IMR-90 (cell line): ENCODE measurements around the gene ATF1. TPM values are rescaled to one million over a fixed set of nuclear protein-coding genes. Genes with fewer than 3 reads are reported as not detected.

Experiments
- ATAC-seq: fragments of 200-7000 bp; cut with Tn5 transposase; 2 replicates; pipeline ENCODE4 v1.9.1; 2020; ENCODE audit warnings: low read depth, mild to moderate bottlenecking, moderate library complexity
- BruUV-seq: library from RNA; stranded (reverse); fragments of 400-500 nt; replicated peaks from 2 replicates; lab custom pipeline; 2021; lab: Mats Ljungman, UMichigan
- CTCF ChIA-PET: fragments of 300-600 bp; formaldehyde crosslinking; extraction: SDS; loops from one replicate; lab custom pipeline; 2021; ENCODE audit warnings: antibody characterized with exemption; lab: Yijun Ruan, JAX
- POLR2A ChIA-PET: fragments of 300-600 bp; sonication (Branson Sonifier 250); formaldehyde crosslinking; loops from one replicate; lab custom pipeline; 2022; ENCODE audit warnings: antibody characterized with exemption; ENCODE audit not compliant: unreplicated experiment; lab: Charles Lee
- DNase-seq: peaks from one replicate; pipeline ENCODE4 v3.0.0; 2013
- H2AFZ ChIP-seq: replicated peaks from 2 replicates; pipeline ENCODE3; 2013; ENCODE audit warnings: low read length, mild to moderate bottlenecking; ENCODE audit not compliant: poor library complexity
- H2AK5ac ChIP-seq: 2 replicates; pipeline ENCODE4 v1.6.1; 2013; ENCODE audit warnings: low read depth, low read length, inconsistent platforms
- H2AK9ac ChIP-seq: replicated peaks from 2 replicates; pipeline ENCODE3; 2013; ENCODE audit warnings: mild to moderate bottlenecking, low read depth, low read length, moderate library complexity; ENCODE audit not compliant: poor library complexity
- H2BK120ac ChIP-seq: 2 replicates; pipeline ENCODE4 v1.6.1; 2013; ENCODE audit warnings: low read depth, low read length, inconsistent platforms
- H2BK15ac ChIP-seq: 3 replicates; pipeline ENCODE4 v1.6.1; 2013; ENCODE audit warnings: low read depth, low read length, inconsistent platforms
- H2BK20ac ChIP-seq: 2 replicates; pipeline ENCODE4 v1.6.1; 2013; ENCODE audit warnings: low read depth, mild to moderate bottlenecking, inconsistent platforms, low read length, moderate library complexity
- H2BK5ac ChIP-seq: 2 replicates; pipeline ENCODE4 v1.6.1; 2013; ENCODE audit warnings: mild to moderate bottlenecking, low read depth, low read length, inconsistent platforms; ENCODE audit not compliant: poor library complexity, severe bottlenecking
- H3K14ac ChIP-seq: replicated peaks from 2 replicates; pipeline ENCODE4 v1.6.1; 2013; ENCODE audit warnings: low read depth, low read length, inconsistent platforms
- H3K18ac ChIP-seq: 2 replicates; pipeline ENCODE4 v1.6.1; 2013; ENCODE audit warnings: low read depth, low read length, control low read depth
- H3K23ac ChIP-seq: 2 replicates; pipeline ENCODE4 v1.6.1; 2013; ENCODE audit warnings: low read depth, low read length, inconsistent platforms
- H3K27ac ChIP-seq: 2 replicates; pipeline ENCODE4 v1.5.1; 2013; ENCODE audit warnings: mild to moderate bottlenecking, control low read depth, low read length; ENCODE audit not compliant: insufficient read depth
- H3K27me3 ChIP-seq: 2 replicates; pipeline ENCODE4 v1.6.1; 2013; ENCODE audit warnings: low read length; ENCODE audit not compliant: control insufficient read depth, insufficient read depth
- H3K36me3 ChIP-seq: 2 replicates; pipeline ENCODE4 v1.6.1; 2013; ENCODE audit warnings: low read length, mixed read lengths; ENCODE audit not compliant: control insufficient read depth, insufficient read depth
- H3K4ac ChIP-seq: 2 replicates; pipeline ENCODE4 v1.6.1; 2013; ENCODE audit warnings: low read depth, low read length, inconsistent platforms
- H3K4me1 ChIP-seq: 2 replicates; pipeline ENCODE4 v1.6.1; 2013; ENCODE audit warnings: low read length, mixed read lengths; ENCODE audit not compliant: control insufficient read depth, insufficient read depth
- H3K4me2 ChIP-seq: 2 replicates; pipeline ENCODE4 v1.6.1; 2013; ENCODE audit warnings: low read depth, mild to moderate bottlenecking, control low read depth, low read length, moderate library complexity
- H3K4me3 ChIP-seq: 2 replicates; pipeline ENCODE4 v1.5.1; 2013; ENCODE audit warnings: low read depth, mild to moderate bottlenecking, control low read depth, low read length, moderate library complexity; ENCODE audit not compliant: insufficient read depth
- H3K56ac ChIP-seq: 2 replicates; pipeline ENCODE4 v1.6.1; 2013; ENCODE audit warnings: low read length, inconsistent platforms; ENCODE audit not compliant: insufficient read depth; ENCODE audit errors: extremely low read depth
- H3K79me1 ChIP-seq, 2 experiments: 2 replicates each; pipeline ENCODE4 v1.6.1; 2013; ENCODE audit warnings: low read length in 2 of 2, inconsistent platforms in 1 of 2, low read depth in 1 of 2
- H3K9ac ChIP-seq: 2 replicates; pipeline ENCODE4 v1.6.1; 2013; ENCODE audit warnings: low read depth, low read length, control low read depth
- H3K9me1 ChIP-seq: 2 replicates; pipeline ENCODE4 v1.6.1; 2013; ENCODE audit warnings: low read length, inconsistent platforms; ENCODE audit not compliant: insufficient read depth
- H3K9me3 ChIP-seq: 2 replicates; pipeline ENCODE4 v1.6.1; 2013; ENCODE audit warnings: low read length; ENCODE audit not compliant: control insufficient read depth, insufficient read depth
- H4K20me1 ChIP-seq: 2 replicates; pipeline ENCODE4 v1.6.1; 2013; ENCODE audit warnings: low read length, inconsistent platforms; ENCODE audit not compliant: insufficient read depth
- H4K5ac ChIP-seq: 2 replicates; pipeline ENCODE4 v1.6.1; 2013; ENCODE audit warnings: mild to moderate bottlenecking, low read depth, low read length, control low read depth
- H4K8ac ChIP-seq, 2 experiments: 2 replicates each; pipeline ENCODE4 v1.6.1; 2013; ENCODE audit warnings: low read depth in 2 of 2, low read length in 2 of 2, control low read depth in 1 of 2, inconsistent platforms in 1 of 2
- H4K91ac ChIP-seq: 2 replicates; pipeline ENCODE4 v1.6.1; 2013; ENCODE audit warnings: low read depth, low read length, inconsistent platforms; ENCODE audit not compliant: insufficient read depth
- BHLHE40 ChIP-seq: fragments of 150-350 bp; IDR thresholded peaks from 2 replicates; pipeline ENCODE4 v1.6.1; 2016; ENCODE audit warnings: mild to moderate bottlenecking, low read depth, low read length
- CEBPB ChIP-seq: IDR thresholded peaks from 2 replicates; pipeline ENCODE4 v1.6.1; 2012; ENCODE audit warnings: low read depth, low read length, improper control_type of control experiment
- CHD1 ChIP-seq: IDR thresholded peaks from 2 replicates; pipeline ENCODE4 v1.6.1; 2012; ENCODE audit warnings: low read depth, low read length, improper control_type of control experiment
- CTCF ChIP-seq: conservative IDR thresholded peaks from 2 replicates; pipeline ENCODE4 v1.5.1; 2012; ENCODE audit warnings: mild to moderate bottlenecking, low read depth, low read length, improper control_type of control experiment
- ELK1 ChIP-seq: fragments of 150-350 bp; IDR thresholded peaks from 2 replicates; pipeline ENCODE4 v1.6.1; 2016; ENCODE audit warnings: low read depth, mild to moderate bottlenecking, low read length, moderate library complexity, borderline replicate concordance
- FOS ChIP-seq: fragments of 150-350 bp; IDR thresholded peaks from 2 replicates; pipeline ENCODE4 v1.6.1; 2016; ENCODE audit warnings: low read depth, low read length
- MAFK ChIP-seq: IDR thresholded peaks from 2 replicates; pipeline ENCODE4 v1.6.1; 2012; ENCODE audit warnings: low read depth, low read length, improper control_type of control experiment
- MAZ ChIP-seq: IDR thresholded peaks from 2 replicates; pipeline ENCODE4 v1.6.1; 2012; ENCODE audit warnings: low read depth, mild to moderate bottlenecking, low read length, improper control_type of control experiment, moderate library complexity, borderline replicate concordance
- MXI1 ChIP-seq: IDR thresholded peaks from 2 replicates; pipeline ENCODE4 v1.6.1; 2012; ENCODE audit warnings: low read depth, mild to moderate bottlenecking, low read length, moderate library complexity, borderline replicate concordance
- NFE2L2 ChIP-seq: fragments of 150-350 bp; IDR thresholded peaks from 2 replicates; pipeline ENCODE4 v1.6.1; 2016; ENCODE audit warnings: low read depth, mild to moderate bottlenecking, low read length
- POLR2A ChIP-seq: IDR thresholded peaks from 2 replicates; pipeline ENCODE4 v1.6.1; 2012; ENCODE audit warnings: mild to moderate bottlenecking, low read depth, low read length
- RAD21 ChIP-seq: IDR thresholded peaks from 2 replicates; pipeline ENCODE4 v1.6.1; 2012; ENCODE audit warnings: low read length, improper control_type of control experiment
- RCOR1 ChIP-seq: IDR thresholded peaks from 2 replicates; pipeline ENCODE4 v1.6.1; 2012; ENCODE audit warnings: mild to moderate bottlenecking, low read length, improper control_type of control experiment; ENCODE audit not compliant: insufficient replicate concordance
- RFX5 ChIP-seq: IDR thresholded peaks from 2 replicates; pipeline ENCODE4 v1.8.0; 2012; ENCODE audit warnings: low read depth, mild to moderate bottlenecking, low read length, moderate library complexity
- SMC3 ChIP-seq: fragments of 150-350 bp; IDR thresholded peaks from 2 replicates; pipeline ENCODE4 v1.6.1; 2016; ENCODE audit warnings: low read depth, mild to moderate bottlenecking, antibody characterized with exemption, low read length, moderate library complexity
- WGBS, 2 experiments: methylation state at CpG; one replicate each; pipeline versions ENCODE4 v1.1.5 to v1.1.7; 2013; ENCODE audit warnings: missing lambda C conversion rate in 2 of 2; ENCODE audit not compliant: insufficient read length in 1 of 2; ENCODE audit errors: extremely low coverage in 2 of 2; 5-methylcytosine and 5-hydroxymethylcytosine counted together
- dilution Hi-C: fragments of 300-500 bp; cut with HindIII; formaldehyde crosslinking; loops from one replicate; pipeline ENCODE4 v1.14.3; 2018; ENCODE audit warnings: low sequenced_read_pairs; ENCODE audit not compliant: unreplicated experiment
- in situ Hi-C: fragments of 300-500 bp; cut with MboI; formaldehyde crosslinking; loops from 3 replicates; pipeline ENCODE4 v1.14.3; 2019; ENCODE audit warnings: low sequenced_read_pairs, inconsistent platforms, mixed read lengths
- intact Hi-C: fragments of 100-400 bp; cut with micrococcal nuclease; formaldehyde crosslinking; loops from 2 replicates; pipeline ENCODE4 v1.10.0; 2022
- polyA plus RNA-seq, 3 experiments: library from polyadenylated mRNA; depleted of rRNA; stranded (reverse); fragments of >200 nt; gene quantifications; 2 replicates each; pipeline ENCODE4 v1.2.3, GENCODE V29; 2012; ENCODE audit warnings: low replicate concordance in 1 of 3
- total RNA-seq: library from RNA; depleted of rRNA; stranded (reverse); fragments of >200 nt; gene quantifications from 2 replicates; pipeline ENCODE4 v1.2.3, GENCODE V29; 2012

ATF1 gene
- total and polyA plus RNA-seq, 2 of the 4 experiments (the other 2 are of a cell fraction), result 20.6 to 24.0 TPM

GRCh38 chr12:50848963-50849362, 85.1 kb downstream of the ATF1 start:
- Histone ChIP-seq H3K18ac (no peak overlapping the region), H3K9ac (no peak overlapping the region), H4K8ac (no peak overlapping the region), H3K79me1 (no peaks in the 10 kb centered on the region), H3K14ac (no peak overlapping the region), H3K9me3 (no peaks in the 10 kb centered on the region), H3K4me1 (no peaks in the 10 kb centered on the region), H2BK5ac (no peak overlapping the region), H4K91ac (no peak overlapping the region), H3K27me3 (no peaks in the 10 kb centered on the region; the same call in 1 of the 2 replicates), H2AK5ac (no peak overlapping the region), H2BK15ac (no peak overlapping the region), H2BK120ac (no peak overlapping the region), H3K4ac (no peak overlapping the region), H3K27ac (no peak overlapping the region), H2AK9ac (no peak overlapping the region), H3K9me1 (no peaks in the 10 kb centered on the region), H3K4me3 (no peak overlapping the region), H2BK20ac (no peak overlapping the region), H3K23ac (no peak overlapping the region), H3K56ac (no peak overlapping the region), H2AFZ (no peak overlapping the region), H3K4me2 (no peak overlapping the region), H3K36me3 (no peaks in the 10 kb centered on the region), H4K5ac (no peak overlapping the region), H4K20me1 (no peaks in the 10 kb centered on the region)
- DNase-seq, result no peak
- no CpG with 5 or more reads among the region's 2 CpGs for WGBS, 2 experiments
- ChIA-PET POLR2A (no interaction called here), CTCF (no interaction called here)
- in situ Hi-C loops, result no loop called here
- intact Hi-C loops, result no loop called here
- BruUV-seq, result no TSS peak
- dilution Hi-C loops, result no loop called here
- ATAC-seq, result no peak
- no peak for TF ChIP-seq NFE2L2
- no peak for TF ChIP-seq CEBPB
- TF ChIP-seq SMC3, result no peak
- no peak for TF ChIP-seq MXI1
- no peak for TF ChIP-seq FOS
- TF ChIP-seq MAZ, result no peak
- TF ChIP-seq RAD21, result no peak
- no peak for TF ChIP-seq RCOR1
- no peak for TF ChIP-seq CTCF
- no peak for TF ChIP-seq BHLHE40
- no peak for TF ChIP-seq CHD1
- TF ChIP-seq RFX5, result no peak
- TF ChIP-seq ELK1, result no peak
- TF ChIP-seq MAFK, result no peak
- TF ChIP-seq POLR2A, result no peak
